Mammary epithelial cell (primary cell): Measurements from ENCODE around the gene SIVA1.

Experiments used
- CTCF ChIP-seq, 2 donors: IDR thresholded peaks in 1 of 2; conservative IDR thresholded peaks in 1 of 2; 2 replicates each; pipeline ENCODE4 v1.5.1; 2011 to 2012; ENCODE audit warnings: inconsistent platforms in 2 of 2, low read length in 2 of 2, mild to moderate bottlenecking in 2 of 2, control low read depth in 1 of 2, low read depth in 1 of 2; ENCODE audit not compliant: insufficient read depth in 1 of 2; ENCODE audit errors: extremely low read depth in 1 of 2
- EZH2 ChIP-seq: IDR thresholded peaks from 2 replicates; pipeline ENCODE4 v1.6.1; 2012; ENCODE audit warnings: low read length, inconsistent platforms, borderline replicate concordance

GRCh38 chr14:104778694-104779331 is 25.9 kb downstream of the SIVA1 start:
- TF ChIP-seq CTCF (conservative IDR thresholded peaks at IDR 0.05 in 1 of 2, IDR thresholded peaks at IDR 0.05 in 1 of 2; ENCODE audit: extremely low read depth in 1 of 2, insufficient read depth in 1 of 2, low read depth in 1 of 2, low read length in 2 of 2) (no peak), EZH2 (no peak)
